ENCODE measurements around the gene CABLES1. TPM values are rescaled to one million over a fixed set of nuclear protein-coding genes. Genes with fewer than 3 reads are reported as not detected.

Gene CABLES1
- total and polyA plus RNA-seq, 2 of the 8 experiments (the other 6 are each of a cell fraction or from before 2014, with no cell fraction given), result 9.2 to 26.4 TPM

GRCh38 chr18:23272498-23273232 is 137.4 kb downstream of the CABLES1 start (continued):
- TF ChIP-seq CHD7 (IDR thresholded peaks at IDR 0.05; ENCODE audit: insufficient replicate concordance, low read length), result no peak
